ENCODE measurements around the gene STRADA. TPM values are rescaled to one million over a fixed set of nuclear protein-coding genes. Genes with fewer than 3 reads are reported as not detected.

Gene STRADA
- total and polyA plus RNA-seq, 2 of the 8 experiments (the other 6 are each of a cell fraction or from before 2014, with no cell fraction given), result 35.6 to 43.3 TPM

DNA sequence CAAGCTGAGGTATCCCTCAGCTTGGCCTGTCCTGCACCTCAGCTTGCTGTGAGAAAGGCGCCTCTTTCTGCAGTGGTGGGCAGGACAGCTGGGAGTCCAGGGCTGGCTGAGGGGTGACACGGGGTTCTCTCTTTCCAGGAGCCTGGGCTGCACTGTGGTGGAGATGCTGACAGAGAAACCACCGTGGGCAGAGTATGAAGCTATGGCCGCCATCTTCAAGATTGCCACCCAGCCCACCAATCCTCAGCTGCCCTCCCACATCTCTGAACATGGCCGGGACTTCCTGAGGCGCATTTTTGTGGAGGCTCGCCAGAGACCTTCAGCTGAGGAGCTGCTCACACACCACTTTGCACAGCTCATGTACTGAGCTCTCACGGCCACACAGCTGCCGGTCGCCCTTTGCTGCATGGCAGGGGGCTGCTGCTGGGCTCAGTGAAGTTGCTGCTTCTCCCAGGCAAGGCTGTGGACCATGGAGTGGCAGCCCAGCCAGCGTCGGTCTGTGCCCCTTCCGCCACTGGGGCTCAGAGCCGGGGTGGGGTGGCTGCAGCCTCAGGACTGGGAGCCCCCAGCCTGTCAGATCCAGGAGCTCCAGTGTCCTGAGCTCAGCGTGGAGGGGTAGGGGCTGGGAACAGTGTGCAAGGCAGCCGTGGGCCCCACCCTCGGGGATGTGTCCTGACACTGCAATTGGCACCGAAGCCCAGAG is 48.0 kb downstream of the STRADA start:
- no peak overlapping the region for H3K56ac ChIP-seq (replicated peaks; ENCODE audit: insufficient read length, low read depth, low read length)
- no peak overlapping the region for H4K91ac ChIP-seq (replicated peaks; ENCODE audit: insufficient read length, low read length)
- no peak overlapping the region for H3K27ac ChIP-seq (ENCODE audit: low read depth, low read length)
- no peak for DNase-seq (ENCODE audit: low read depth in 1 of 2, low spot score in 2 of 2)
- H3K4me3 ChIP-seq (ENCODE audit: extremely low read depth in 1 of 4, insufficient read depth in 2 of 4, low read depth in 3 of 4, low read length in 4 of 4), result no peak overlapping the region
- peaks cover 0 to 17% (median 7%) of the 10 kb centered on the region in 4 experiments; a peak in 5 of 7 replicates for H3K4me1 ChIP-seq (replicated peaks in 1 of 4; ENCODE audit: control insufficient read depth in 3 of 4, insufficient read depth in 4 of 4, low read length in 3 of 4)
- peaks cover 4 to 17% (median 9%) of the 10 kb centered on the region in 4 experiments; a peak in 5 of 8 replicates for H3K36me3 ChIP-seq (ENCODE audit: control insufficient read depth in 2 of 4, insufficient read depth in 4 of 4, low read length in 3 of 4)
- no peak overlapping the region for H4K5ac ChIP-seq (ENCODE audit: insufficient read length, low read depth, low read length)
- H2BK5ac ChIP-seq (ENCODE audit: low read depth, low read length), result no peak overlapping the region
- 92% methylated on average over 18 of the region's 18 CpGs; no CpG with 5 or more reads in 1 of the 2 experiments for WGBS, 2 experiments (ENCODE audit: extremely low coverage in 1 of 2, insufficient coverage in 1 of 2, insufficient read length in 1 of 2, insufficient replicate concordance in 2 of 2, low coverage in 1 of 2, low lambda C conversion rate in 2 of 2, missing lambda C conversion rate in 1 of 2)
- no peaks in the 10 kb centered on the region for H3K27me3 ChIP-seq (replicated peaks in 1 of 4; ENCODE audit: control insufficient read depth in 3 of 4, extremely low read depth in 1 of 4, insufficient read depth in 3 of 4, low read length in 3 of 4)
- ChIA-PET CTCF (ENCODE audit: partially characterized antibody) (interaction anchor here (0.7 to 7.3 kb wide), 15 partner anchors 12 to 292 kb away, joined by 3 to 65 read pairs (median 6); no protein-coding TSS in a partner anchor), POLR2A (ENCODE audit: partially characterized antibody) (interaction anchor here (0.6 to 2.3 kb wide), 4 partner anchors 11 to 142 kb away, joined by 3 to 9 read pairs (median 4); partner anchors contain the start of gene STRADA)
- peaks cover under 1% of the 10 kb centered on the region; the same call in 1 of the 2 replicates for H3K23me2 ChIP-seq (ENCODE audit: low read depth, low read length)
- H4K20me1 ChIP-seq (replicated peaks in 1 of 2; ENCODE audit: control insufficient read depth in 1 of 2, insufficient read depth in 2 of 2, low read length in 2 of 2), result peaks cover 3 to 6% of the 10 kb centered on the region in 2 experiments
- H2AFZ ChIP-seq (ENCODE audit: low read length), result no peak overlapping the region
- no peak overlapping the region for H2BK20ac ChIP-seq (ENCODE audit: low read length)
- no peak overlapping the region for H3K9ac ChIP-seq (replicated peaks in 1 of 4; ENCODE audit: extremely low read depth in 1 of 4, low read depth in 3 of 4, low read length in 3 of 4)
- H3K4ac ChIP-seq (replicated peaks; ENCODE audit: insufficient read length, low read depth, low read length), result no peak overlapping the region
- H3K9me3 ChIP-seq (ENCODE audit: insufficient read depth in 2 of 2, low read depth in 1 of 2, low read length in 1 of 2), result no peaks in the 10 kb centered on the region
- no peak overlapping the region for H4K8ac ChIP-seq (ENCODE audit: extremely low read depth, insufficient read depth, low read length)
- no peak overlapping the region for H3K18ac ChIP-seq (ENCODE audit: extremely low read depth, low read length)
- FAIRE-seq, result no peak
- H3K79me1 ChIP-seq (ENCODE audit: low read depth, low read length), result no peaks in the 10 kb centered on the region
- H3K14ac ChIP-seq (ENCODE audit: insufficient read length), result no peak overlapping the region
- H2BK15ac ChIP-seq (ENCODE audit: low read length), result no peak overlapping the region
- no peak overlapping the region for H2BK12ac ChIP-seq (ENCODE audit: low read depth, low read length)
- no peak overlapping the region for H3K4me2 ChIP-seq (ENCODE audit: insufficient read depth in 1 of 2, low read depth in 2 of 2, low read length in 2 of 2)
- no peaks in the 10 kb centered on the region for H3K79me2 ChIP-seq (ENCODE audit: control insufficient read depth in 1 of 2, insufficient read depth in 2 of 2, low read length in 2 of 2)
- H2AK5ac ChIP-seq (ENCODE audit: low read depth, low read length), result no peak overlapping the region
- H3K23ac ChIP-seq (ENCODE audit: insufficient read length), result no peak overlapping the region
- H2BK120ac ChIP-seq (replicated peaks; ENCODE audit: low read depth, low read length), result no peak overlapping the region
- TF ChIP-seq SIN3A (conservative IDR thresholded peaks at IDR 0.05 in 1 of 2, IDR thresholded peaks at IDR 0.05 in 1 of 2; ENCODE audit: low read depth in 1 of 2, low read length in 2 of 2) (no peak), BACH1 (IDR thresholded peaks at IDR 0.05; ENCODE audit: low read length) (no peak), RXRA (IDR thresholded peaks at IDR 0.05; ENCODE audit: insufficient read depth, low read depth, low read length) (no peak), RNF2 (IDR thresholded peaks at IDR 0.05; ENCODE audit: borderline replicate concordance, low read depth, low read length, missing control alignments, poor library complexity, severe bottlenecking) (no peak), SUZ12 (IDR thresholded peaks at IDR 0.05; ENCODE audit: low read length) (no peak), JUND (IDR thresholded peaks at IDR 0.05; ENCODE audit: low read length) (no peak), RFX5 (IDR thresholded peaks at IDR 0.05; ENCODE audit: borderline replicate concordance, low read depth, low read length) (no peak)

Measured in H1 (cell line).